Adipocyte (in vitro differentiated cells): ENCODE data around the gene MAPK7.

ENCODE experiments used
- DNase-seq: peaks from one replicate; pipeline ENCODE4 v3.0.0-alpha.2; 2015; ENCODE audit warnings: low read depth
- H3K27me3 ChIP-seq: replicated peaks from 2 replicates; pipeline ENCODE4 v1.7.0; 2013; ENCODE audit warnings: mild to moderate bottlenecking, low read length, moderate library complexity; ENCODE audit not compliant: control insufficient read depth, insufficient read depth
- H3K36me3 ChIP-seq: 2 replicates; pipeline ENCODE4 v1.7.0; 2013; ENCODE audit warnings: low read length, mild to moderate bottlenecking, moderate library complexity; ENCODE audit not compliant: control insufficient read depth, insufficient read depth, severe bottlenecking
- H3K4me1 ChIP-seq: 2 replicates; pipeline ENCODE4 v1.7.0; 2013; ENCODE audit warnings: mild to moderate bottlenecking, low read length, moderate library complexity; ENCODE audit not compliant: control insufficient read depth, insufficient read depth
- H3K4me3 ChIP-seq: 2 replicates; pipeline ENCODE4 v1.7.0; 2013; ENCODE audit warnings: mild to moderate bottlenecking, low read length, moderate library complexity
- H3K9ac ChIP-seq: 2 replicates; pipeline ENCODE4 v1.7.0; 2013; ENCODE audit warnings: mild to moderate bottlenecking, low read length, moderate library complexity
- H3K9me3 ChIP-seq: 2 replicates; pipeline ENCODE4 v1.7.0; 2013; ENCODE audit warnings: mild to moderate bottlenecking, low read length, moderate library complexity; ENCODE audit not compliant: control insufficient read depth

MAPK7 gene

GRCh38 chr17:19365833-19366636, 12.3 kb upstream of the MAPK7 start:
- Histone ChIP-seq H3K4me1 (peaks cover 24% of the 10 kb centered on the region), H3K36me3 (no peaks in the 10 kb centered on the region), H3K27me3 (no peaks in the 10 kb centered on the region), H3K9me3 (no peaks in the 10 kb centered on the region), H3K4me3 (no peak overlapping the region), H3K9ac (no peak overlapping the region)
- no peak for DNase-seq

GRCh38 chr17:19366637-19366972, 11.7 kb upstream of the MAPK7 start:
- no peak overlapping the region for H3K9ac ChIP-seq
- H3K9me3 ChIP-seq, result no peaks in the 10 kb centered on the region
- DNase-seq, result no peak
- peaks cover 23% of the 10 kb centered on the region for H3K4me1 ChIP-seq
- H3K4me3 ChIP-seq, result no peak overlapping the region
- no peaks in the 10 kb centered on the region for H3K36me3 ChIP-seq
- no peaks in the 10 kb centered on the region for H3K27me3 ChIP-seq

- Histone ChIP-seq H3K4me3 (no peak overlapping the region), H3K4me1 (peaks cover 14% of the 10 kb centered on the region), H3K9me3 (no peaks in the 10 kb centered on the region), H3K36me3 (no peaks in the 10 kb centered on the region), H3K9ac (no peak overlapping the region), H3K27me3 (no peaks in the 10 kb centered on the region)
- no peak for DNase-seq
Observed at GRCh38 chr17:19368229-19368628, 10.1 kb upstream of the MAPK7 start.

- no peaks in the 10 kb centered on the region for H3K27me3 ChIP-seq
- H3K4me1 ChIP-seq, result peaks cover 20% of the 10 kb centered on the region
- no peaks in the 10 kb centered on the region for H3K36me3 ChIP-seq
- DNase-seq, result no peak
- no peak overlapping the region for H3K4me3 ChIP-seq
- no peak overlapping the region for H3K9ac ChIP-seq
- no peaks in the 10 kb centered on the region for H3K9me3 ChIP-seq
Observed at GRCh38 chr17:19369107-19369778, 9.1 kb upstream of the MAPK7 start.

GRCh38 chr17:19369846-19370492, 8.3 kb upstream of the MAPK7 start:
- no peak for DNase-seq
- Histone ChIP-seq H3K9me3 (no peaks in the 10 kb centered on the region), H3K27me3 (no peaks in the 10 kb centered on the region), H3K36me3 (no peaks in the 10 kb centered on the region), H3K4me3 (no peak overlapping the region), H3K9ac (no peak overlapping the region), H3K4me1 (peaks cover 18% of the 10 kb centered on the region)

GRCh38 chr17:19370493-19370960, 7.8 kb upstream of the MAPK7 start:
- peaks cover 16% of the 10 kb centered on the region for H3K4me1 ChIP-seq
- no peaks in the 10 kb centered on the region for H3K27me3 ChIP-seq
- H3K4me3 ChIP-seq, result no peak overlapping the region
- H3K9me3 ChIP-seq, result no peaks in the 10 kb centered on the region
- no peaks in the 10 kb centered on the region for H3K36me3 ChIP-seq
- no peak for DNase-seq
- no peak overlapping the region for H3K9ac ChIP-seq

GRCh38 chr17:19371259-19372010, 6.9 kb upstream of the MAPK7 start:
- no peak overlapping the region for H3K4me3 ChIP-seq
- peaks cover 16% of the 10 kb centered on the region for H3K4me1 ChIP-seq
- H3K9ac ChIP-seq, result no peak overlapping the region
- no peaks in the 10 kb centered on the region for H3K9me3 ChIP-seq
- H3K36me3 ChIP-seq, result no peaks in the 10 kb centered on the region
- DNase-seq, result no peak
- no peaks in the 10 kb centered on the region for H3K27me3 ChIP-seq

- Histone ChIP-seq H3K4me3 (no peak overlapping the region), H3K36me3 (no peaks in the 10 kb centered on the region), H3K9ac (no peak overlapping the region), H3K27me3 (no peaks in the 10 kb centered on the region), H3K9me3 (no peaks in the 10 kb centered on the region), H3K4me1 (peaks cover 18% of the 10 kb centered on the region)
- no peak for DNase-seq
Observed at GRCh38 chr17:19372011-19372370, 6.3 kb upstream of the MAPK7 start.

- no peaks in the 10 kb centered on the region for H3K36me3 ChIP-seq
- no peak for DNase-seq
Observed at GRCh38 chr17:19372439-19372838, 5.9 kb upstream of the MAPK7 start.

GRCh38 chr17:19372866-19373504, 5.3 kb upstream of the MAPK7 start:
- Histone ChIP-seq H3K36me3 (no peaks in the 10 kb centered on the region), H3K4me1 (peaks cover 22% of the 10 kb centered on the region), H3K27me3 (no peaks in the 10 kb centered on the region), H3K9ac (no peak overlapping the region), H3K4me3 (no peak overlapping the region), H3K9me3 (no peaks in the 10 kb centered on the region)
- no peak for DNase-seq

More at GRCh38 chr17:19372439-19372838, 5.9 kb upstream of the MAPK7 start:
- H3K4me3 ChIP-seq, result no peak overlapping the region
- no peaks in the 10 kb centered on the region for H3K9me3 ChIP-seq
- H3K4me1 ChIP-seq, result peaks cover 22% of the 10 kb centered on the region
- H3K9ac ChIP-seq, result no peak overlapping the region
- no peaks in the 10 kb centered on the region for H3K27me3 ChIP-seq
